ENCODE results near the gene DAAM2.

Gene DAAM2

GRCh38 chr6:39850736-39851297 is 58.6 kb downstream of the DAAM2 start:
- DNase-seq, result no peak

GRCh38 chr6:39851331-39851730 is 59.2 kb downstream of the DAAM2 start:
- DNase-seq, result no peak

GRCh38 chr6:39852324-39852723 is 60.1 kb downstream of the DAAM2 start:
- DNase-seq, result no peak

GRCh38 chr6:39853604-39854003 is 61.4 kb downstream of the DAAM2 start:
- no peak for DNase-seq

GRCh38 chr6:39855356-39855995 is 63.3 kb downstream of the DAAM2 start:
- no peak for DNase-seq

GRCh38 chr6:39859025-39859424 is 66.8 kb downstream of the DAAM2 start:
- no peak for DNase-seq

- no peak for DNase-seq
These were observed 69.5 kb downstream of the DAAM2 start for GRCh38 chr6:39861663-39862062.

GRCh38 chr6:39865011-39865888 is 73.1 kb downstream of the DAAM2 start:
- peak; percentile 85 for DNase-seq

GRCh38 chr6:39867592-39867991 is 75.4 kb downstream of the DAAM2 start:
- no peak for DNase-seq

GRCh38 chr6:39870950-39871349 is 78.8 kb downstream of the DAAM2 start:
- no peak for DNase-seq

- DNase-seq, result no peak
These were observed 81.3 kb downstream of the DAAM2 start for GRCh38 chr6:39873439-39873838.

- no peak for DNase-seq
These were observed 83.9 kb downstream of the DAAM2 start for GRCh38 chr6:39876111-39876510.

- no peak for DNase-seq
These were observed 84.7 kb downstream of the DAAM2 start for GRCh38 chr6:39876826-39877225.

- DNase-seq, result no peak
These were observed 87.4 kb downstream of the DAAM2 start for GRCh38 chr6:39879535-39879934.

GRCh38 chr6:39880594-39880993 is 88.4 kb downstream of the DAAM2 start:
- DNase-seq, result no peak

- DNase-seq, result no peak
These were observed 89.8 kb downstream of the DAAM2 start for GRCh38 chr6:39881851-39882530.

- DNase-seq, result no peak
These were observed 90.3 kb downstream of the DAAM2 start for GRCh38 chr6:39882531-39882899.

GRCh38 chr6:39884696-39885095 is 92.5 kb downstream of the DAAM2 start:
- no peak for DNase-seq

GRCh38 chr6:39885691-39886090 is 93.5 kb downstream of the DAAM2 start:
- DNase-seq, result no peak

GRCh38 chr6:39886871-39887270 is 94.7 kb downstream of the DAAM2 start:
- no peak for DNase-seq

GRCh38 chr6:39887692-39888450 is 95.7 kb downstream of the DAAM2 start:
- DNase-seq, result no peak

GRCh38 chr6:39889229-39889628 is 97.1 kb downstream of the DAAM2 start:
- DNase-seq, result no peak

GRCh38 chr6:39891353-39891752 is 99.2 kb downstream of the DAAM2 start:
- DNase-seq, result no peak

Data from hematopoietic multipotent progenitor cell treated with erythropoietin and hydrocortisone succinate and interleukin-3 and kit ligand, for 6 days (in vitro differentiated cells).